ENCODE data around the gene MT1F.
"Not testable (repeated sequence)": the region's sequence is repeated elsewhere in the genome, so short reads cannot be mapped to it uniquely, and the experiment has no call there.

MT1F gene

GRCh38 chr16:56658327-56658875 is 642 bp downstream of the MT1F start:
- Histone ChIP-seq H3K27ac (ENCODE audit: low read depth, low read length) (no peak overlapping the region), H3K9me2 (replicated peaks; ENCODE audit: insufficient read depth, low read length) (no peaks in the 10 kb centered on the region), H4K20me1 (ENCODE audit: low read depth, low read length) (no peaks in the 10 kb centered on the region), H3K4me2 (ENCODE audit: low read depth, low read length, poor library complexity, severe bottlenecking) (peak overlapping the region; percentile 52), H3K9me3 (ENCODE audit: insufficient read depth, low read length) (no peaks in the 10 kb centered on the region), H3K27me3 (ENCODE audit: low read length) (no peaks in the 10 kb centered on the region), H3K4me3 (ENCODE audit: insufficient read depth, low read length, poor library complexity, severe bottlenecking) (no peak overlapping the region), H3F3A (ENCODE audit: insufficient read depth) (no peaks in the 10 kb centered on the region), H3K79me2 (ENCODE audit: insufficient read depth, low read length) (no peaks in the 10 kb centered on the region), H3K36me3 (ENCODE audit: low read length) (no peaks in the 10 kb centered on the region), H2AFZ (ENCODE audit: low read depth, low read length, severe bottlenecking) (no peak overlapping the region), H3K9ac (ENCODE audit: low read length) (no peak overlapping the region; the same call in 1 of the 2 replicates)
- no peak for TF ChIP-seq CTCF (IDR thresholded peaks at IDR 0.05; ENCODE audit: insufficient read depth, low read length, poor library complexity, severe bottlenecking)
- TF ChIP-seq EZH2phosphoT487 (conservative IDR thresholded peaks at IDR 0.05; ENCODE audit: low read length): no peak

- no peak for TF ChIP-seq EZH2phosphoT487 (conservative IDR thresholded peaks at IDR 0.05; ENCODE audit: low read length)
- no peak for TF ChIP-seq CTCF (IDR thresholded peaks at IDR 0.05; ENCODE audit: insufficient read depth, low read length, poor library complexity, severe bottlenecking)
- H3K4me3 ChIP-seq (ENCODE audit: insufficient read depth, low read length, poor library complexity, severe bottlenecking): no peak overlapping the region
- no peak overlapping the region for H3K9ac ChIP-seq (ENCODE audit: low read length)
- H3F3A ChIP-seq (ENCODE audit: insufficient read depth): no peaks in the 10 kb centered on the region
- no peak overlapping the region for H2AFZ ChIP-seq (ENCODE audit: low read depth, low read length, severe bottlenecking)
- H3K4me2 ChIP-seq (ENCODE audit: low read depth, low read length, poor library complexity, severe bottlenecking): no peak overlapping the region
- H3K9me3 ChIP-seq (ENCODE audit: insufficient read depth, low read length): no peaks in the 10 kb centered on the region
- no peaks in the 10 kb centered on the region for H3K36me3 ChIP-seq (ENCODE audit: low read length)
- no peaks in the 10 kb centered on the region for H3K9me2 ChIP-seq (replicated peaks; ENCODE audit: insufficient read depth, low read length)
- H3K79me2 ChIP-seq (ENCODE audit: insufficient read depth, low read length): no peaks in the 10 kb centered on the region
- no peak overlapping the region for H3K27ac ChIP-seq (ENCODE audit: low read depth, low read length)
- H3K27me3 ChIP-seq (ENCODE audit: low read length): no peaks in the 10 kb centered on the region
- no peaks in the 10 kb centered on the region for H4K20me1 ChIP-seq (ENCODE audit: low read depth, low read length)
Observed at GRCh38 chr16:56662357-56663354, 4.9 kb downstream of the MT1F start.

GRCh38 chr16:56664506-56664905 is 6.7 kb downstream of the MT1F start:
- Histone ChIP-seq H3K27ac (ENCODE audit: low read depth, low read length) (no peak overlapping the region), H3K36me3 (ENCODE audit: low read length) (no peaks in the 10 kb centered on the region), H3F3A (ENCODE audit: insufficient read depth) (no peaks in the 10 kb centered on the region), H3K27me3 (ENCODE audit: low read length) (no peaks in the 10 kb centered on the region), H3K9me2 (replicated peaks; ENCODE audit: insufficient read depth, low read length) (no peaks in the 10 kb centered on the region), H4K20me1 (ENCODE audit: low read depth, low read length) (no peaks in the 10 kb centered on the region), H3K9ac (ENCODE audit: low read length) (no peak overlapping the region), H3K4me3 (ENCODE audit: insufficient read depth, low read length, poor library complexity, severe bottlenecking) (no peak overlapping the region), H3K4me2 (ENCODE audit: low read depth, low read length, poor library complexity, severe bottlenecking) (no peak overlapping the region), H2AFZ (ENCODE audit: low read depth, low read length, severe bottlenecking) (no peak overlapping the region), H3K79me2 (ENCODE audit: insufficient read depth, low read length) (no peaks in the 10 kb centered on the region), H3K9me3 (ENCODE audit: insufficient read depth, low read length) (no peaks in the 10 kb centered on the region)
- TF ChIP-seq EZH2phosphoT487 (conservative IDR thresholded peaks at IDR 0.05; ENCODE audit: low read length): no peak
- TF ChIP-seq CTCF (IDR thresholded peaks at IDR 0.05; ENCODE audit: insufficient read depth, low read length, poor library complexity, severe bottlenecking): no peak

- not testable (repeated sequence) for H3K4me3 ChIP-seq (ENCODE audit: insufficient read depth, low read length, poor library complexity, severe bottlenecking); H3K27ac ChIP-seq (ENCODE audit: low read depth, low read length); H3K27me3 ChIP-seq (ENCODE audit: low read length); H3K9me2 ChIP-seq (replicated peaks; ENCODE audit: insufficient read depth, low read length); H3F3A ChIP-seq (ENCODE audit: insufficient read depth); H3K79me2 ChIP-seq (ENCODE audit: insufficient read depth, low read length); H4K20me1 ChIP-seq (ENCODE audit: low read depth, low read length); H3K9ac ChIP-seq (ENCODE audit: low read length); H3K9me3 ChIP-seq (ENCODE audit: insufficient read depth, low read length); H3K4me2 ChIP-seq (ENCODE audit: low read depth, low read length, poor library complexity, severe bottlenecking); H3K36me3 ChIP-seq (ENCODE audit: low read length); H2AFZ ChIP-seq (ENCODE audit: low read depth, low read length, severe bottlenecking)
Observed at GRCh38 chr16:56665286-56666261, 7.8 kb downstream of the MT1F start.
